A673 (cell line): ENCODE results near the gene THAP4. TPM values are rescaled to one million over a fixed set of nuclear protein-coding genes. Genes with fewer than 3 reads are reported as not detected.

Source experiments
- BruUV-seq: library from RNA; stranded (reverse); fragments of 400-500 nt; replicated peaks from 2 replicates; lab custom pipeline; 2021; lab: Mats Ljungman, UMichigan
- CTCF ChIA-PET: fragments of 300-600 bp; sonication (Branson Sonifier 250); formaldehyde crosslinking; loops from one replicate; lab custom pipeline; 2022; ENCODE audit warnings: antibody characterized with exemption; lab: Charles Lee
- POLR2A ChIA-PET: fragments of 300-600 bp; sonication (Branson Sonifier 250); formaldehyde crosslinking; loops from one replicate; lab custom pipeline; 2022; ENCODE audit warnings: antibody characterized with exemption; ENCODE audit not compliant: low non-redundant PET; lab: Charles Lee
- DNase-seq: peaks from one replicate; pipeline ENCODE4 v3.0.0-alpha.2; 2015; ENCODE audit warnings: low spot score
- H3K27ac ChIP-seq: fragments of 200-600 bp; sonication (generic); 2 replicates; pipeline ENCODE4 v1.5.1; 2016; ENCODE audit warnings: mixed run types, low read depth, mild to moderate bottlenecking, mixed read lengths, antibody characterized with exemption, low read length; ENCODE audit not compliant: poor library complexity, severe bottlenecking
- H3K27me3 ChIP-seq: fragments of 200-600 bp; sonication (generic); replicated peaks from 2 replicates; pipeline ENCODE4 v1.6.1; 2017; ENCODE audit warnings: mixed run types, low read depth, mild to moderate bottlenecking, mixed read lengths, antibody characterized with exemption, low read length; ENCODE audit not compliant: insufficient read depth, poor library complexity
- H3K36me3 ChIP-seq: fragments of 200-600 bp; sonication (generic); 2 replicates; pipeline ENCODE4 v1.6.1; 2016; ENCODE audit warnings: mixed run types, mild to moderate bottlenecking, mixed read lengths, antibody characterized with exemption, low read length; ENCODE audit not compliant: insufficient read depth, poor library complexity, severe bottlenecking
- H3K4me1 ChIP-seq: fragments of 200-600 bp; sonication (generic); 2 replicates; pipeline ENCODE4 v1.6.1; 2017; ENCODE audit warnings: mixed run types, mild to moderate bottlenecking, mixed read lengths, antibody characterized with exemption, low read length; ENCODE audit not compliant: insufficient read depth, poor library complexity, severe bottlenecking
- H3K4me3 ChIP-seq: fragments of 200-600 bp; sonication (generic); 2 replicates; pipeline ENCODE4 v1.5.1; 2016; ENCODE audit warnings: low read depth, mixed run types, mild to moderate bottlenecking, mixed read lengths, low read length; ENCODE audit not compliant: poor library complexity, severe bottlenecking
- H3K9me3 ChIP-seq: fragments of 200-600 bp; sonication (generic); 2 replicates; pipeline ENCODE4 v1.6.1; 2016; ENCODE audit warnings: mixed run types, low read depth, mild to moderate bottlenecking, mixed read lengths, antibody characterized with exemption, low read length; ENCODE audit not compliant: poor library complexity, severe bottlenecking
- EZH2 ChIP-seq: fragments of 200-600 bp; sonication (generic); IDR thresholded peaks from 2 replicates; pipeline ENCODE4 v1.6.1; 2017; ENCODE audit warnings: borderline replicate concordance, low read depth, mild to moderate bottlenecking, mixed read lengths, antibody characterized with exemption, low read length; ENCODE audit not compliant: poor library complexity, severe bottlenecking
- intact Hi-C: fragments of 100-400 bp; cut with micrococcal nuclease; formaldehyde crosslinking; loops from one replicate; pipeline ENCODE4 v1.10.0; 2022; ENCODE audit not compliant: unreplicated experiment
- total RNA-seq: library from RNA; stranded (reverse); gene quantifications from 2 replicates; pipeline ENCODE4 v1.2.3, GENCODE V29; 2021
- TF ChIP-seq, protein P1 (sequence below): fragments of 300-800, 200-600 bp; sonication (generic); conservative IDR thresholded peaks from 2 replicates; pipeline ENCODE4 v1.5.1; 2017; ENCODE audit warnings: low read depth, mild to moderate bottlenecking, antibody characterized with exemption, low read length, moderate library complexity, mixed read lengths

Gene THAP4
- total RNA-seq, 1 experiment from 2014 or later: 82.0 TPM

GRCh38 chr2:241563571-241563980 is 73.4 kb downstream of the THAP4 start:
- no peaks in the 10 kb centered on the region for H3K9me3 ChIP-seq
- CTCF ChIA-PET: no interaction called here
- no peak for DNase-seq
- no peak overlapping the region for H3K4me3 ChIP-seq
- intact Hi-C loops: no loop called here
- H3K27ac ChIP-seq: no peak overlapping the region
- H3K27me3 ChIP-seq: no peaks in the 10 kb centered on the region
- BruUV-seq: no TSS peak
- TF ChIP-seq EZH2: no peak
- TF ChIP-seq, protein P1, sequence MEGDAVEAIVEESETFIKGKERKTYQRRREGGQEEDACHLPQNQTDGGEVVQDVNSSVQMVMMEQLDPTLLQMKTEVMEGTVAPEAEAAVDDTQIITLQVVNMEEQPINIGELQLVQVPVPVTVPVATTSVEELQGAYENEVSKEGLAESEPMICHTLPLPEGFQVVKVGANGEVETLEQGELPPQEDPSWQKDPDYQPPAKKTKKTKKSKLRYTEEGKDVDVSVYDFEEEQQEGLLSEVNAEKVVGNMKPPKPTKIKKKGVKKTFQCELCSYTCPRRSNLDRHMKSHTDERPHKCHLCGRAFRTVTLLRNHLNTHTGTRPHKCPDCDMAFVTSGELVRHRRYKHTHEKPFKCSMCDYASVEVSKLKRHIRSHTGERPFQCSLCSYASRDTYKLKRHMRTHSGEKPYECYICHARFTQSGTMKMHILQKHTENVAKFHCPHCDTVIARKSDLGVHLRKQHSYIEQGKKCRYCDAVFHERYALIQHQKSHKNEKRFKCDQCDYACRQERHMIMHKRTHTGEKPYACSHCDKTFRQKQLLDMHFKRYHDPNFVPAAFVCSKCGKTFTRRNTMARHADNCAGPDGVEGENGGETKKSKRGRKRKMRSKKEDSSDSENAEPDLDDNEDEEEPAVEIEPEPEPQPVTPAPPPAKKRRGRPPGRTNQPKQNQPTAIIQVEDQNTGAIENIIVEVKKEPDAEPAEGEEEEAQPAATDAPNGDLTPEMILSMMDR: no peak
- H3K4me1 ChIP-seq: no peaks in the 10 kb centered on the region
- POLR2A ChIA-PET: interaction anchor here (0.5 kb wide), 1 partner anchor 106 kb away, joined by 3 read pairs; no protein-coding TSS in a partner anchor
- no peaks in the 10 kb centered on the region for H3K36me3 ChIP-seq

- POLR2A ChIA-PET: interaction anchor here (0.5 kb wide), 1 partner anchor 106 kb away, joined by 3 read pairs; no protein-coding TSS in a partner anchor
- Histone ChIP-seq H3K27me3 (no peaks in the 10 kb centered on the region), H3K4me3 (no peak overlapping the region), H3K36me3 (no peaks in the 10 kb centered on the region), H3K27ac (no peak overlapping the region), H3K4me1 (no peaks in the 10 kb centered on the region), H3K9me3 (no peaks in the 10 kb centered on the region)
- no TSS peak for BruUV-seq
- CTCF ChIA-PET: no interaction called here
- TF ChIP-seq, protein P1: no peak
- TF ChIP-seq EZH2: no peak
- no peak for DNase-seq
- intact Hi-C loops: no loop called here
Observed at GRCh38 chr2:241563031-241563507, 73.9 kb downstream of the THAP4 start.

DNA sequence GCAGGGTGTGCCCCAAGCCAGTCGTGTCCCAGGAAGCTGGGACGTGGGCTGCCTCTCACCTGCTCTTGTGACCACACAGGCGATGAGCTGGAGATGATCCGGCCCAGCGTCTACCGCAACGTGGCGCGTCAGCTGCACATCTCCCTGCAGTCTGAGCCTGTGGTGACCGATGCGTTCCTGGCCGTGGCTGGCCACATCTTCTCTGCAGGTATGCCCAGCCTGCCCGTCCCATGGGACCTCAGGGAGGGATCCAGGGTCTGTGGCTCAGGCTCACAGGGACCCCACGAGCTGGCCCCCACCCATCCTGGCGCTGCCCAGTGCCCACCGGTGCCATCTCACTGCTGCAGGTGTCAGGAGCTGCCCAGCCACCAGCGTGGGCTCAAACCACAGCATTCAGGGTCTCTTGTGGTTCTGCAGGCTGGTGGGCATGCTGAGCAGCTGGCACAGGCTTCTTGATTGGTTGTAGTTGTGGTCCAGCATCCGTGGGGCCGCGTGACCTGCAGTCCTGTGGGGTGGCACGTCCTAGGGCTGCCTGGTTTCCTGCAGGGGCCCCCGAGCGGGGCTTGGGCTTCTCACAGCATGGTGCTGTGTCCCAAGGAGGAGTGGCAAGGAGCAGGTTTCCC is 74.6 kb downstream of the THAP4 start:
- no peak overlapping the region for H3K27ac ChIP-seq
- no peak for DNase-seq
- ChIA-PET POLR2A (interaction anchor here (0.5 to 0.6 kb wide), 2 partner anchors 33 to 137 kb away, joined by 4 to 13 read pairs; no protein-coding TSS in a partner anchor), CTCF (no interaction called here)
- H3K4me1 ChIP-seq: no peaks in the 10 kb centered on the region
- intact Hi-C loops: no loop called here
- H3K27me3 ChIP-seq: no peaks in the 10 kb centered on the region
- no peak for TF ChIP-seq EZH2
- TF ChIP-seq, protein P1: no peak
- BruUV-seq: no TSS peak
- no peaks in the 10 kb centered on the region for H3K36me3 ChIP-seq
- no peak overlapping the region for H3K4me3 ChIP-seq
- H3K9me3 ChIP-seq: no peaks in the 10 kb centered on the region
